DND-41 (cell line): ENCODE data around the gene EVA1C.
"Not testable (repeated sequence)": the region's sequence is repeated elsewhere in the genome, so short reads cannot be mapped to it uniquely, and the experiment has no call there.

ENCODE experiments used
- ATAC-seq: fragments of 200-7000 bp; cut with Tn5 transposase; 3 replicates; pipeline ENCODE4 v1.9.1; 2021; ENCODE audit warnings: low read depth; ENCODE audit not compliant: insufficient read depth
- DNase-seq: peaks from one replicate; pipeline ENCODE4 v3.0.0-alpha.2; 2020
- H2AFZ ChIP-seq: 2 replicates; pipeline ENCODE4 v1.6.0; 2012; ENCODE audit warnings: low read depth, low read length
- H3K27ac ChIP-seq: 2 replicates; pipeline ENCODE4 v1.5.1; 2012; ENCODE audit warnings: low read length, inconsistent platforms
- H3K27me3 ChIP-seq: fragments of 200-600 bp; sonication (generic); 2 replicates; pipeline ENCODE4 v1.6.0; 2012; ENCODE audit warnings: low read length, mild to moderate bottlenecking, inconsistent platforms; ENCODE audit not compliant: insufficient read depth, poor library complexity
- H3K36me3 ChIP-seq: 2 replicates; pipeline ENCODE4 v1.5.1; 2012; ENCODE audit warnings: low read length, inconsistent platforms; ENCODE audit not compliant: insufficient read depth
- H3K4me1 ChIP-seq: 2 replicates; pipeline ENCODE4 v1.5.1; 2012; ENCODE audit warnings: mild to moderate bottlenecking, low read length; ENCODE audit not compliant: insufficient read depth
- H3K4me2 ChIP-seq: 2 replicates; pipeline ENCODE4 v1.6.0; 2012; ENCODE audit warnings: mild to moderate bottlenecking, moderate library complexity, low read length, inconsistent platforms; ENCODE audit not compliant: insufficient read depth
- H3K4me3 ChIP-seq, 2 experiments: fragments of 200-600 bp in 1 of 2; shearing (Covaris generic) in 1 of 2; 2 replicates each; pipeline ENCODE4 v1.5.1; 2012 to 2016; ENCODE audit warnings: inconsistent platforms in 2 of 2, low read length in 2 of 2, mild to moderate bottlenecking in 2 of 2, low read depth in 1 of 2, moderate library complexity in 1 of 2
- H3K79me2 ChIP-seq: 2 replicates; pipeline ENCODE4 v1.6.0; 2012; ENCODE audit warnings: low read length, inconsistent platforms; ENCODE audit not compliant: insufficient read depth
- H3K9ac ChIP-seq: 2 replicates; pipeline ENCODE4 v1.6.0; 2012; ENCODE audit warnings: low read depth, mild to moderate bottlenecking, inconsistent platforms, low read length, moderate library complexity
- H3K9me3 ChIP-seq: 2 replicates; pipeline ENCODE4 v1.5.1; 2012; ENCODE audit warnings: low read length, moderate library complexity, mild to moderate bottlenecking, inconsistent platforms; ENCODE audit not compliant: insufficient read depth, severe bottlenecking
- H4K20me1 ChIP-seq: 2 replicates; pipeline ENCODE4 v1.6.0; 2012; ENCODE audit warnings: low read length; ENCODE audit not compliant: insufficient read depth
- EZH2 ChIP-seq: IDR thresholded peaks from 3 replicates; pipeline ENCODE4 v1.6.1; 2012; ENCODE audit warnings: borderline replicate concordance, low read depth, mild to moderate bottlenecking, moderate library complexity, low read length, inconsistent platforms; ENCODE audit not compliant: severe bottlenecking
- TF ChIP-seq, protein P1 (sequence below): IDR thresholded peaks from 2 replicates; pipeline ENCODE4 v1.5.1; 2012; ENCODE audit warnings: borderline replicate concordance, low read length, moderate library complexity, mild to moderate bottlenecking; ENCODE audit not compliant: poor library complexity, severe bottlenecking; ENCODE audit errors: extremely low read depth

The EVA1C gene

GRCh38 chr21:32445101-32445500, 32.6 kb downstream of the EVA1C start:
- H3K4me3 ChIP-seq = no peak overlapping the region
- H3K9ac ChIP-seq = no peak overlapping the region
- no peak overlapping the region for H2AFZ ChIP-seq
- no peaks in the 10 kb centered on the region for H4K20me1 ChIP-seq
- TF ChIP-seq EZH2 = no peak
- TF ChIP-seq, protein P1, sequence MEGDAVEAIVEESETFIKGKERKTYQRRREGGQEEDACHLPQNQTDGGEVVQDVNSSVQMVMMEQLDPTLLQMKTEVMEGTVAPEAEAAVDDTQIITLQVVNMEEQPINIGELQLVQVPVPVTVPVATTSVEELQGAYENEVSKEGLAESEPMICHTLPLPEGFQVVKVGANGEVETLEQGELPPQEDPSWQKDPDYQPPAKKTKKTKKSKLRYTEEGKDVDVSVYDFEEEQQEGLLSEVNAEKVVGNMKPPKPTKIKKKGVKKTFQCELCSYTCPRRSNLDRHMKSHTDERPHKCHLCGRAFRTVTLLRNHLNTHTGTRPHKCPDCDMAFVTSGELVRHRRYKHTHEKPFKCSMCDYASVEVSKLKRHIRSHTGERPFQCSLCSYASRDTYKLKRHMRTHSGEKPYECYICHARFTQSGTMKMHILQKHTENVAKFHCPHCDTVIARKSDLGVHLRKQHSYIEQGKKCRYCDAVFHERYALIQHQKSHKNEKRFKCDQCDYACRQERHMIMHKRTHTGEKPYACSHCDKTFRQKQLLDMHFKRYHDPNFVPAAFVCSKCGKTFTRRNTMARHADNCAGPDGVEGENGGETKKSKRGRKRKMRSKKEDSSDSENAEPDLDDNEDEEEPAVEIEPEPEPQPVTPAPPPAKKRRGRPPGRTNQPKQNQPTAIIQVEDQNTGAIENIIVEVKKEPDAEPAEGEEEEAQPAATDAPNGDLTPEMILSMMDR = no peak
- no peaks in the 10 kb centered on the region for H3K9me3 ChIP-seq
- no peaks in the 10 kb centered on the region for H3K4me1 ChIP-seq
- no peaks in the 10 kb centered on the region for H3K36me3 ChIP-seq
- no peak for DNase-seq
- H3K79me2 ChIP-seq = no peaks in the 10 kb centered on the region
- no peaks in the 10 kb centered on the region for H3K27me3 ChIP-seq
- ATAC-seq = no peak
- H3K27ac ChIP-seq = no peak overlapping the region
- no peak overlapping the region for H3K4me2 ChIP-seq

- H3K27ac ChIP-seq, ATAC-seq, H3K79me2 ChIP-seq: not testable (repeated sequence)
Observed at GRCh38 chr21:32446440-32446839, 33.9 kb downstream of the EVA1C start.

GRCh38 chr21:32447224-32447623, 34.7 kb downstream of the EVA1C start:
- TF ChIP-seq EZH2 = no peak
- TF ChIP-seq, protein P1 = no peak
- H4K20me1 ChIP-seq = no peaks in the 10 kb centered on the region

More at GRCh38 chr21:32446440-32446839, 33.9 kb downstream of the EVA1C start:
- H3K4me2 ChIP-seq, H3K4me1 ChIP-seq, H4K20me1 ChIP-seq, H3K36me3 ChIP-seq, H3K9ac ChIP-seq, H3K27me3 ChIP-seq, H3K9me3 ChIP-seq, H2AFZ ChIP-seq, H3K4me3 ChIP-seq, DNase-seq: not testable (repeated sequence)

DNA sequence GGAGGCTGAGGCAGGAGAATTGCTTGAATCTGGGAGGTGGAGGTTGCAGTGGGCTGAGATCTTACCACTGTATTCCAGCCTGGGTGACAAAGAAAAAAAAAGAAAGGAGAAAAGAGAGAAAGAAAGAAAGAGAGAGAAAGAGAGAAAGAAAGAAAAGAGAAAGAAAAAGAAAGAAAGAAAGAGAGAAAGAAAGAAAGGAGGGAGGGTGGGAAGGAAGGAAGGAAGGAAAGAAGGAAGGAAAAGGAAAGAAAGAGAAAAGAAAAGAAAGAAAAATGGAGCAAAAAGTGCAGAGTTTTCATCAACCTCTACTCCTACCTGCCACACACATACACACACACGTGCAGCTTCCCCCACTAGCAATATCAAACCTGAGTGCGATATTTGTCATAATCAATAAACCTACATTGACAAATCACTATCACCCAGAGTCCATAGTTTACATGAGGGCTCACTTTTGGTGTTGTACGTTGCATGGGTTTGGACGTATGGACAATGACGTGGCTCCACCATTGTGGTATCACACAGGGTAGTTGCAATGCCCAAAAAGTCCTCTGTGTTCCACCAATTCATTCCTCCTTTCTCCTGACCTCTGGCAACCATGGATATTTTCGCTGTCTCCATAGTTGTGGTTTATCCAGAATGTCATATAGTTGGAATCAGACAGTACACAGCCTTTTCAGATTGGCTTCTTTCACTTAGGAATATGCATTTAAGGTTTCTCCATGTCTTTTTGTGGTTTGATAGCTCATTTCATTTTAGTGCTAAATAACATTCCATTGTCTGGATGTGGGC, 36.5 kb downstream of the EVA1C start:
- H3K4me3 ChIP-seq = no peak overlapping the region
- no peaks in the 10 kb centered on the region for H3K36me3 ChIP-seq
- no peak overlapping the region for H3K27ac ChIP-seq
- TF ChIP-seq, protein P1 = no peak
- no peak for TF ChIP-seq EZH2
- no peak overlapping the region for H2AFZ ChIP-seq
- no peaks in the 10 kb centered on the region for H3K4me1 ChIP-seq
- no peaks in the 10 kb centered on the region for H3K9me3 ChIP-seq
- no peaks in the 10 kb centered on the region for H3K79me2 ChIP-seq
- DNase-seq (no peak), ATAC-seq (no peak)
- no peak overlapping the region for H3K9ac ChIP-seq
- H4K20me1 ChIP-seq = no peaks in the 10 kb centered on the region
- H3K4me2 ChIP-seq = no peak overlapping the region
- no peaks in the 10 kb centered on the region for H3K27me3 ChIP-seq

More at GRCh38 chr21:32447224-32447623, 34.7 kb downstream of the EVA1C start:
- Histone ChIP-seq H3K9me3 (no peaks in the 10 kb centered on the region), H3K36me3 (no peaks in the 10 kb centered on the region), H3K79me2 (no peaks in the 10 kb centered on the region), H3K27ac (no peak overlapping the region), H3K9ac (no peak overlapping the region), H3K4me3 (no peak overlapping the region), H3K4me2 (no peak overlapping the region), H2AFZ (no peak overlapping the region), H3K4me1 (no peaks in the 10 kb centered on the region), H3K27me3 (no peaks in the 10 kb centered on the region)
- ATAC-seq = no peak
- no peak for DNase-seq

GRCh38 chr21:32450881-32451701, 38.6 kb downstream of the EVA1C start:
- not testable (repeated sequence) for DNase-seq

More at GRCh38 chr21:32450881-32451701, 38.6 kb downstream of the EVA1C start:
- H3K9me3 ChIP-seq, H3K79me2 ChIP-seq, H3K4me2 ChIP-seq, H3K9ac ChIP-seq, H2AFZ ChIP-seq, H3K36me3 ChIP-seq, H3K4me1 ChIP-seq, H4K20me1 ChIP-seq, H3K27me3 ChIP-seq, H3K4me3 ChIP-seq, ATAC-seq, H3K27ac ChIP-seq: not testable (repeated sequence)
